ENCODE results near the gene GOLM1. TPM values are rescaled to one million over a fixed set of nuclear protein-coding genes. Genes with fewer than 3 reads are reported as not detected.

The GOLM1 gene
- total RNA-seq, 1 donor from 2014 or later: 92.6 TPM

- H3K27me3 ChIP-seq (ENCODE audit: control insufficient read depth, insufficient read depth, low read length): no peaks in the 10 kb centered on the region
- no peak for TF ChIP-seq CTCF (IDR thresholded peaks at IDR 0.05; ENCODE audit: insufficient read depth, low read length, poor library complexity, severe bottlenecking)
- H3K36me3 ChIP-seq (ENCODE audit: control insufficient read depth, insufficient read depth, low read length): no peaks in the 10 kb centered on the region
- H3K4me3 ChIP-seq (ENCODE audit: low read depth, low read length): no peak overlapping the region
- no peak for DNase-seq (ENCODE audit: low read depth)
These were observed 90.2 kb downstream of the GOLM1 start for GRCh38 chr9:86009133-86009532.

- no peaks in the 10 kb centered on the region for H3K27me3 ChIP-seq (ENCODE audit: control insufficient read depth, insufficient read depth, low read length)
- no peak overlapping the region for H3K4me3 ChIP-seq (ENCODE audit: low read depth, low read length)
- no peaks in the 10 kb centered on the region for H3K36me3 ChIP-seq (ENCODE audit: control insufficient read depth, insufficient read depth, low read length)
- no peak for TF ChIP-seq CTCF (IDR thresholded peaks at IDR 0.05; ENCODE audit: insufficient read depth, low read length, poor library complexity, severe bottlenecking)
- DNase-seq (ENCODE audit: low read depth): no peak
These were observed 94.0 kb downstream of the GOLM1 start for GRCh38 chr9:86005253-86005775.

- peaks cover 1% of the 10 kb centered on the region for H3K36me3 ChIP-seq (ENCODE audit: control insufficient read depth, insufficient read depth, low read length)
- no peak for DNase-seq (ENCODE audit: low read depth)
These were observed 103.8 kb downstream of the GOLM1 start for GRCh38 chr9:85995599-85995998.

GRCh38 chr9:85995097-85995496 is 104.3 kb downstream of the GOLM1 start:
- peaks cover 1% of the 10 kb centered on the region for H3K36me3 ChIP-seq (ENCODE audit: control insufficient read depth, insufficient read depth, low read length)
- no peaks in the 10 kb centered on the region for H3K27me3 ChIP-seq (ENCODE audit: control insufficient read depth, insufficient read depth, low read length)
- H3K4me3 ChIP-seq (ENCODE audit: low read depth, low read length): no peak overlapping the region
- no peak for TF ChIP-seq CTCF (IDR thresholded peaks at IDR 0.05; ENCODE audit: insufficient read depth, low read length, poor library complexity, severe bottlenecking)
- DNase-seq (ENCODE audit: low read depth): no peak

More at GRCh38 chr9:85995599-85995998, 103.8 kb downstream of the GOLM1 start:
- TF ChIP-seq CTCF (IDR thresholded peaks at IDR 0.05; ENCODE audit: insufficient read depth, low read length, poor library complexity, severe bottlenecking): no peak
- H3K4me3 ChIP-seq (ENCODE audit: low read depth, low read length): no peak overlapping the region
- H3K27me3 ChIP-seq (ENCODE audit: control insufficient read depth, insufficient read depth, low read length): no peaks in the 10 kb centered on the region

- Histone ChIP-seq H3K4me3 (ENCODE audit: low read depth, low read length) (no peak overlapping the region), H3K27me3 (ENCODE audit: control insufficient read depth, insufficient read depth, low read length) (no peaks in the 10 kb centered on the region), H3K36me3 (ENCODE audit: control insufficient read depth, insufficient read depth, low read length) (peaks cover 1% of the 10 kb centered on the region)
- TF ChIP-seq CTCF (IDR thresholded peaks at IDR 0.05; ENCODE audit: insufficient read depth, low read length, poor library complexity, severe bottlenecking): no peak
- DNase-seq (ENCODE audit: low read depth): no peak
These were observed 105.2 kb downstream of the GOLM1 start for GRCh38 chr9:85994191-85994590.

GRCh38 chr9:85987236-85987635 is 112.1 kb downstream of the GOLM1 start:
- Histone ChIP-seq H3K36me3 (ENCODE audit: control insufficient read depth, insufficient read depth, low read length) (no peaks in the 10 kb centered on the region), H3K27me3 (ENCODE audit: control insufficient read depth, insufficient read depth, low read length) (no peaks in the 10 kb centered on the region), H3K4me3 (ENCODE audit: low read depth, low read length) (no peak overlapping the region)
- DNase-seq (ENCODE audit: low read depth): no peak
- TF ChIP-seq CTCF (IDR thresholded peaks at IDR 0.05; ENCODE audit: insufficient read depth, low read length, poor library complexity, severe bottlenecking): no peak

Data from kidney epithelial cell (primary cell).